ENCODE measurements around the gene NOTCH2.
"Not testable (repeated sequence)": the region's sequence is repeated elsewhere in the genome, so short reads cannot be mapped to it uniquely, and the experiment has no call there.

NOTCH2 gene

GRCh38 chr1:120048208-120048607 is 21.3 kb downstream of the NOTCH2 start:
- not testable (repeated sequence) for DNase-seq

DNA sequence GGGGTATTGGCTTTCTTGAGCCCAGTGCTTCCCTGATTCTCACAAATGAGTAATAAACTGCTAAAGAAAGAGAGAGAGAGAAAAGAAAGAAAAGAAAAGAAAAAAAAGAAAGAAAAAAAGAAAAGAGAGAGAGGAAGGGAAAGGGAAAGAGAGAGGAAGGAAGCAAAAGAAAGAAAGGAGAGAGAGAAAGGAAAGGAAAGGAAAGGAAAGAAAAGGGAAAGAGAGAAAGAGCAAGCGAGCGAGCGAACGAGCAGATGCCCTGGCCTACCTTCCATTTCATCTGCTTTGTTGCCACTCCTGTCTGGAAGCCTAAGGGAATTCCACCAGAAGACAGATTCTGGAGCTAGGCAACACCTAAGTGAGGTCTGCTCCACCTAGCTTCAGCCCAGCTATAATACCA is 27.7 kb downstream of the NOTCH2 start:
- not testable (repeated sequence) for DNase-seq

DNA sequence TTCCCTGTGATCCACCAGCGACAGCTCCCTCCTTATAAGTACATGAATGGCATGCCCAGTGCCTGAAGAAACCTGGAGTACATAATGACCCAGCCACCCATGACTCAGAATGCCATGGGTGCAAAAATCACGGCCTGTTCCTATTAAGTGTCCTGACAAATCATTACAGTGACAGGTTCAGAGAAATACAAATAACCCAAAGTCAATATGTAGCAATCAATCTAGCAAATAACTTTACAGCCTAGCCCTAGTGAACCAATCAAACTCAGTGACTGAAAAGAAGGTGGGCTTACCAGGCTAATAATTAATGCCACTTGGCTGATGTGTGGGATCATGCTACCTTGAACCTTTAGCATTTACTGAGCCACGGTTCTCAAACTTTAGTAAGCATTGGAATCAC is 37.2 kb downstream of the NOTCH2 start:
- not testable (repeated sequence) for DNase-seq

- DNase-seq, result not testable (repeated sequence)
Measured at GRCh38 chr1:120023791-120024190, 45.7 kb downstream of the NOTCH2 start.

- not testable (repeated sequence) for DNase-seq
Measured at GRCh38 chr1:120014978-120015377, 54.5 kb downstream of the NOTCH2 start.

DNA sequence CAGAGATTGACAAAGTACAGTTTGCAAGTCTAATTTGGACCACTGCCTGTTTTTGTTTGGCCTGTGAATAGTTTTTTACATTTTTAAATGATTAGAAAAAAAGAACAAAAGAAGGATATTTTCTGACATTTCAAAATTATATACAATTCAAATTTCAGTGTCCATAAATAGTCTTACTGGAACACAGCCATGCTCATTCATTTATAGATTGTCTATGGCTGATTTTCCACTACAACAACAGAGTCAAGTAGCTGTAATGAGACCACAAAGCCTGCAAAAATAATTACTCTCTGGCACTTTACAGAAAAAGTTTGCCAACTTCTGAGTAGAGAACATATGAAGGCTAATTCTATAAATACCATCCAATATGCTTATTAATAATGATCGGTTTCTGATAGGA is 61.1 kb downstream of the NOTCH2 start:
- not testable (repeated sequence) for DNase-seq

DNA sequence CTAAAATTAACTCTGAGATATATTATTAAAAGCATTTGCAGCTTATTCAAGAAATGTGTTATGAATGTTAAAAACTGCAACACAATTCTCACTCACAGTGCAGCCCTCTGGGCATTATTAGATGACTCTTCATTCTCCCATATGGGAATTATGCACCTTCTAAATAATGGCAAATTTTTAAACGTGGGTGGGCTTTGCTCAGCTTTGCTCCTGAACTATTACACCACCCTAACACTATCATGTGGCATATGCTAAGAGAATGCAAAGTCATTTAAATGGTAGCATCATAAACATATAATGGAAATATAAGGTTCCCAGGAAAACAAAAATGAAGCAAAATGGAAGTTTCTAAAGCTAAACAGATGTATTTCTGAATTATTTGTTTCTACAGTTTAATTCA is 61.6 kb downstream of the NOTCH2 start:
- not testable (repeated sequence) for DNase-seq

GRCh38 chr1:120001035-120001434 is 68.4 kb downstream of the NOTCH2 start:
- DNase-seq, result not testable (repeated sequence)

DNA sequence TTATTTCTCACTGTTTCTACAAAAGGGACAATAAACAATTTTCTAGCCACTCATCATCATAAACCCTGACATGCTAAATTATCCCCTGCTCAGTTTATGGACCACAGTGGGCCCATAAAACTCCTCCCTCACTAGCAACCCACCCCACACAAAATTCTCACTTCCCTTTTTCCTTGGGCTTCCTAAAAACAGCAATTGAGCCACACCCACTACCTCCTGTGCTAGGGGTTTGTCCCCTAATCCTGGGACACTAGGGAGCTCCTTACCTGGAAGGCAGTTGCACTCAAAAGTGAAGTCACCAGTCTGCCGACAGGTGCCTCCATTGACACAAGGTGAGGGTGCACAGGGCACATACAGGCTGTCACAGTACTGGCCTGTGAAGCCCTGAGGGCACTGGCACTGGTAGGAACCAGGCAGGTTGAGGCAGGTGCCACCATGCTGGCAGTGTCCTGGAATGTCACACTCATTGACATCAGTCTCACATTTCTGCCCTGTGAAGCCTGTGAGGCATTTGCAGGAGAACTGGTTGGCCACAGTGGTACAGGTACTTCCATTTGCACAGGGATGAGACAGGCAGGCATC is 72.6 kb downstream of the NOTCH2 start:
- not testable (repeated sequence) for DNase-seq

- not testable (repeated sequence) for DNase-seq
Measured at GRCh38 chr1:119995975-119996374, 73.5 kb downstream of the NOTCH2 start.

DNA sequence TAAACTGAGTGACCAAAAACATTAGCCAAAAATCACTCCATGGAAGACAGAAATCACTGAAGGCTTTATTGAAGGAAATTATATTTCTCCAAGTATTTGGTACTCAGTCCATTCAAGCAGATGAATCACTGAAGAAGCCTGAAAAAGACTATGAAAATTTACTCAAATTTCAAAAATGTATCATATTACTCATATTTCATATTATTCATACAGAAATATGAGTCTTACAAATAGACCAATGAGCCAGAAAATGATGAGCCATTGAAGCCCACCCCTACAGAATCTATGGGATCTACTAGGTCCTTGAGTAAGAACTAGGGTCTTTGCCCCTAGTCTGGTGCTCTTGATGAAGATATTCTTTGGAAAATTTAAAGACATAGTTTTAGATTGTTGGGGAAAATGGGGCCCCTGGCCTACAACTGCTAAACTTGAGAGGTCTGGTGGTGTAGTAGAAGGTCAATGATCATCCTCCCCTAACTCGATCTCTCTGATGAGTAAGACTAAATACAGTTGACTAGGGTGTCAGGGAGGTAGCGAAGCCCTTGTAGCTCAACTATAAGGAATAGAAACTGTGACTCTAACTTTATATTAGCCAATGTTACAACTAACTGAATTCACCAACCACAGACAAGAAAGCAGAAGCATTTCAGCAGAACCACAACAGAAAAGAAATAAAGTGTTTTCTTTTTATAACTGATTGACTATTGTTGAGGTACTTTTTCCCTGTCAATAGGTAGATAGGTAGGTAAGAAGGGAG is 81.0 kb downstream of the NOTCH2 start:
- DNase-seq, result no peak

DNA sequence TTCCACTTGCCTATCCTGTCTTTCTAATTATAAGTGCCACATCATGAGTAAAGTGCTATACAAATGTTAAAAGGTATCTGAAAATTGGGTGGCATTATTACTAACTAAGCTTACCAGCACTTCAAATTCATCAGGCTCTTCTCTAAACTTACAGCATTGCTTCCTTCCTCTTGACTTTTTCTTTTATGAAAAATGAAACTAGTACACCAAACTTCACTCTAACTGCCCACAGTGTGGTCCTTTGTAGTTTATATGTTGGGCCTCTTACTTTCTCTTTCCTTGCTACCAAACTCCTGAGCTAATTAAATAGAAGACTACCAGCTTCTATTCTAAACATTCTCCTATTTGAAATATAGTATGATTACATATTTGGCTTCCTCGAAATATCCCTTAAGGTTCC is 81.8 kb downstream of the NOTCH2 start:
- DNase-seq, result no peak

- no peak for DNase-seq
Measured at GRCh38 chr1:119987112-119987511, 82.3 kb downstream of the NOTCH2 start.

DNA sequence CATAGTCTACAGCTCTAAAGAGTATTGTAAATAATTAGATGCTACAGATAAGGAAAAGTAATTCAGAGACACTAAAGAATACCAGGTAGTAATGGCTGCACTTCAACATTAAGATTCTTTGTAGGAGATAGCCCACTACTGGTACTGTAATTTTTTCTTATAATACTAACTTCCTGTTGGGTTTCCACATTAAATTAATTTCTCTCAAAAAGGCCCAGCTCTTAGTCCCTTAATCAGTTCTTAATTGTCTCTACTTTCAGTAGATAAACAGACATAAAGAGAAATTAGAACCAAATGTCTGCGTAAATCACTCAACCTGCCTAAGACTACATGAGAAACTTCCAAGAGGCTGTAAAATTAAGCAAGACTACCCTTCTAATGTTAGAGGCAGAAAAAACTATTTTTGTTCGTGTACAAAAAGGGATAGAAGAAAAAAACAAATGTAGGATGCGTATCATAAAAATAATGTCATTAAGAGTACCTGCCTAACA is 83.4 kb downstream of the NOTCH2 start:
- DNase-seq, result no peak

GRCh38 chr1:119984771-119985170 is 84.7 kb downstream of the NOTCH2 start:
- DNase-seq, result no peak

- no peak for DNase-seq
Measured at GRCh38 chr1:119981986-119982815, 87.3 kb downstream of the NOTCH2 start.

- DNase-seq, result no peak
Measured at GRCh38 chr1:119981496-119981895, 88.0 kb downstream of the NOTCH2 start.

- DNase-seq, result no peak
Measured at GRCh38 chr1:119978018-119978505, 91.4 kb downstream of the NOTCH2 start.

DNA sequence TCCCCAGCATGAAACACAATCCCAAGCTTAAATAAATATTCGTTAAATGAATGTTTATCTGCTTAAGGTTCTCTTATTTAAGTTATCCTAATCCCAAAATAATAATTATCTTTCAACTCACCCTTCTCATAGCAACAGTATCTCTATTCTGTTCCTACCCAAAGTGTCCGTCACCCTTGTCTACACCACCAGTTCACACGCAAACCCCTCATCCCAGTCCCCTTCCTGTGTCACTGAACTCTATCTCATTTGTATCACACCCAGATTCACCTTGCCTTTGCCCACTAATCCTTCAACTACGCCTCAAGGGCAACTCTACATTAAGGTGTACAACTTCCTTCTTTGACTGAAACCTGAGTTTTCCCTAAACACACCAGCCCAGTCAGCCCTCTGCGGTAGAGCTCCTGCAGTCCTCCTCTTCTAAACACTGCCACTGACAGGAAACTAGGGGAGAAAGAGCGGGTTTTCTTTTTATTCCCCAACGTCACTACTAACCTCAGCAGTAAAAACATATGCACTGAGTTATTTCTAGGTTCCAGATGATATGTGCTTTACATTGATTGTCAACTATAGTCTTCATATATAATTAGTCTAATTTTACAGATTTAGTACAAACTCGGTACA is 92.2 kb downstream of the NOTCH2 start:
- not testable (repeated sequence) for DNase-seq

- DNase-seq, result not testable (repeated sequence)
Measured at GRCh38 chr1:119975582-119976254, 93.7 kb downstream of the NOTCH2 start.

- no peak for DNase-seq
Measured at GRCh38 chr1:119975006-119975405, 94.5 kb downstream of the NOTCH2 start.

DNA sequence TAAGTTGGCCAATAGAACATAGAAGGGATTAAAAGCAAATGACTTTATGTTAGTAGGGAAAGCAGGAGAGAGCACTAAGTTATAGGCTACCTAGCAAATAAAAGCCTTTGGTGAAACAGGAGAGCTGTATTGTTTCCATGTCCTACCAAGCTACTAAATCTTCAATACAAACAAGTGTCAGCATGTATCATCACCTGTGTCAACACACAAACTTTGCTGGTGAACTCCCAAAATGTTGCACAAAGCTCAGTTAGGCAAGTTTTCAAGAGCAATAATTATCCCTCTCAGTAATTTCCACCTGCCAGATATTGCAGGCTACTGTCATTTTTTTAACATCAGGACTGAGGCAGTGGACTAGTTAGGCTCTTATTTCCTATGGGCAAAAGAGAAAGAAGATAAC is 95.4 kb downstream of the NOTCH2 start:
- DNase-seq, result no peak
